HG02943 (cell line): ENCODE results near the gene BTG1.
"Not testable (repeated sequence)": the region's sequence is repeated elsewhere in the genome, so short reads cannot be mapped to it uniquely, and the experiment has no call there.

ENCODE experiments used
- ATAC-seq: cut with Tn5 transposase; IDR thresholded peaks from one replicate; pipeline ENCODE4 v1.9.1; 2021; ENCODE audit warnings: mild to moderate bottlenecking, low read depth, moderate library complexity; ENCODE audit not compliant: unreplicated experiment

BTG1 gene

GRCh38 chr12:92151916-92152315, 6.3 kb upstream of the BTG1 start:
- no peak for ATAC-seq

DNA sequence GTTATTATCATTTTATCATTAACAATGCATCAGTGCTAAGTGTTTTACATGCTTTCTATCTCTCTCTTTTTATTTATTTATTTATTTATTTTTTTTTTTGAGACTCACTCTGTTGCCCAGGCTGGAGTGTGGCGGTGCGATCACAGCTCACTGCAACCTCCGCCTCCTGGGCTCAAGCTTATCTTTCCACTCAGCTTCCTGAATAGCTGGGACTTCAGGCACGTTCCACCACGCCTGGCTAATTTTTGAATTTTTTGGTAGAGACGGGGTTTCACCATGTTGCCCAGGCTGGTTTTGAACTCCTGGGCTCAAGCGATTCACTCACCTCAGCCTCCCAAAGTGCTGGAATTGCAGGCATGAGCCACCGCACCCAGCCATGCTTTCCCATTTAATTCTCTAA, 3.9 kb upstream of the BTG1 start:
- ATAC-seq, result no peak

GRCh38 chr12:92147491-92147890, 1.8 kb upstream of the BTG1 start:
- ATAC-seq, result no peak

- ATAC-seq, result no peak
Measured at GRCh38 chr12:92146497-92147224, 1.0 kb upstream of the BTG1 start.

- ATAC-seq, result no peak
Measured at GRCh38 chr12:92145481-92145730, 240 bp downstream of the BTG1 start.

- no peak for ATAC-seq
Measured at GRCh38 chr12:92144631-92145480, 790 bp downstream of the BTG1 start.

- no peak for ATAC-seq
Measured at GRCh38 chr12:92143686-92144630, 1.7 kb downstream of the BTG1 start.

GRCh38 chr12:92143258-92143657, 2.4 kb downstream of the BTG1 start:
- ATAC-seq, result no peak

GRCh38 chr12:92142251-92142926, 3.3 kb downstream of the BTG1 start:
- no peak for ATAC-seq

DNA sequence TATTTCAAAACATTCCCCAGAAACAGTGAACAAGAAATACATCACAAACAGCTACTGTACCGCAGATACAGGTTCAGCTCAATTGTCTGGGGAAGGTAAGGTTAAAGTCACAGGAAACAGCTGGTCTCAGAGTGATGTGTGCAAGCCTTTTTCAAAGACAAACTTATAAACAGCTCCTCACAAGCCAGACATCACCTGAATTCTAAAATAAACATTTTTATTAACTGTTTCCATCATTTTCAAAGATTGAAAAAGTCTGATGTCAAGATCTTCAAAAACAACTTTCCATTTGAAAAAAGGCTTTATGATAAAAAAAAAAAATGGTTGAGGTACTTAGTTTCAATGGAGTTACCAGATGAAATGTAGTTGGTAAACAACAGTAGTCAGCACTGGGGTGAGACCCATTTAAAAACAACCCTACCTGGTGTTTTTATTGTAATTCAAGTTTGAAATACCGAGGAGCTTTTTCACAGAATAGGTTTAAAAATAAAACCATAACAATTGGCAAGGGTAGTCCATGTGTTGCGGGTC, 4.0 kb downstream of the BTG1 start:
- no peak for ATAC-seq

- no peak for ATAC-seq
Measured at GRCh38 chr12:92140896-92141536, 4.6 kb downstream of the BTG1 start.

GRCh38 chr12:92140156-92140555, 5.5 kb downstream of the BTG1 start:
- no peak for ATAC-seq

DNA sequence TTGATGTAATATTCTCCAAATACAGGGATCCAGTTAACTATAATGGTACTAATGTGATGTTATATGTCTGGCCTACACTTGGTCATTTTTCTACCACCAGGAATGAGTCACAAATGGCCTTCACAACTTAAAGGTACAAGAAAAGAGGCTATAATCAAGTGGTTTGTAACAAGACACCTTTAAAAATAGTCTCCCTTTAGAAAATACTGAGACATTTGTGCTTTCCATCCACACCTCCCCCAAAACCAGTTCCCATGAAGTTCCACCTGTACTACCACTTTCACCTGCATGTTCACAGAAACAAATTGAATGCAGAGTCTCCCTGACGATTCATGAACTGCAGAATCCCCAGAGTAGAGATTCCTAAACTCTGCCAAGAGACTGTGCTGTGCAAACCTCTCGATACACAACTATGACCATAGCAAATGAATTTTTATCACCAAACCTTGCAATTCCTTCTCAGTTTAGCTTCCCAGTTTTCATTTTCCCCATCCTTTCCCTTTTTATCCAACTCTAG, 6.0 kb downstream of the BTG1 start:
- no peak for ATAC-seq

DNA sequence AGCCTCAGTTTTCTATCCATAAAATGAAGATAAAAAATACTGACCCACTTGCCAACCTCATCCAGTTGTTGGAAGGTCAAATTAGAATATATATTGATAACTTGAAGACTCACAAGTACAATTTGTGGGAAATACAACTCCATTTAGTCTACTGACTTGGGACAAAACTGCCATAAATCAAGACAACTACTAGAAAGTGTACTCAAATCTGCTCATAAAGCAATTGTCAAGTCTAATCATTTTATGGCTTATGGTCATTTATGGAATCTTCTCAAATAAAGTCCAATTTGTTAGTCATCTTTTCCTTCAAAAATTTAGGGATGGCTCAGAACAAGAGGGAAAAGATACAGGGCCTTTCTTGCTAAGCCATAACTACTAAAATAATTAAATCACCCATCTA, 7.0 kb downstream of the BTG1 start:
- ATAC-seq, result no peak

GRCh38 chr12:92138144-92138543, 7.5 kb downstream of the BTG1 start:
- ATAC-seq, result no peak

GRCh38 chr12:92136965-92137721, 8.5 kb downstream of the BTG1 start:
- no peak for ATAC-seq

- ATAC-seq, result no peak
Measured at GRCh38 chr12:92136026-92136730, 9.5 kb downstream of the BTG1 start.

GRCh38 chr12:92135541-92135940, 10.1 kb downstream of the BTG1 start:
- ATAC-seq, result not testable (repeated sequence)
